Measurements from ENCODE around the gene SCGB1D4.

SCGB1D4 gene

DNA sequence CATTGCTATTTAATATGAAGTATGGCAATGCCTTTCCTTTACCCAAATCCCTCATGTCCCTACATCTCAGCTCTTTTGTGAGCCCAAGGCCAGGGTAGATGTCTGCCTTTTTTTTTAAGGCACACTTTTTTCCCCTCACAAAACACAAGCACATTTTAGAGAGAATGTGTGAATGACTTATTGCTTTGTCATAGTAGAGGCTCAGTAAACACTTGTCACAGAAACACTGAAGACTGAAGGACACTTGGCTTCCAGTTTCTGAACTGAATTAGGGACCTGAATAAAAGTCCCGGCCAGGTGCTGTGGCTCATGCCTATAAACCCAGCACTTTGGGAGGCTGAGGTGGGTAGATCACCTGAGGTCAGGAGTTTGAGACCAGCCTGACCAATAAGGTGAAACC, 31.8 kb downstream of the SCGB1D4 start:
- TF ChIP-seq POLR2AphosphoS5 (IDR thresholded peaks at IDR 0.05; ENCODE audit: low read depth): no peak
- TF ChIP-seq, protein P1, sequence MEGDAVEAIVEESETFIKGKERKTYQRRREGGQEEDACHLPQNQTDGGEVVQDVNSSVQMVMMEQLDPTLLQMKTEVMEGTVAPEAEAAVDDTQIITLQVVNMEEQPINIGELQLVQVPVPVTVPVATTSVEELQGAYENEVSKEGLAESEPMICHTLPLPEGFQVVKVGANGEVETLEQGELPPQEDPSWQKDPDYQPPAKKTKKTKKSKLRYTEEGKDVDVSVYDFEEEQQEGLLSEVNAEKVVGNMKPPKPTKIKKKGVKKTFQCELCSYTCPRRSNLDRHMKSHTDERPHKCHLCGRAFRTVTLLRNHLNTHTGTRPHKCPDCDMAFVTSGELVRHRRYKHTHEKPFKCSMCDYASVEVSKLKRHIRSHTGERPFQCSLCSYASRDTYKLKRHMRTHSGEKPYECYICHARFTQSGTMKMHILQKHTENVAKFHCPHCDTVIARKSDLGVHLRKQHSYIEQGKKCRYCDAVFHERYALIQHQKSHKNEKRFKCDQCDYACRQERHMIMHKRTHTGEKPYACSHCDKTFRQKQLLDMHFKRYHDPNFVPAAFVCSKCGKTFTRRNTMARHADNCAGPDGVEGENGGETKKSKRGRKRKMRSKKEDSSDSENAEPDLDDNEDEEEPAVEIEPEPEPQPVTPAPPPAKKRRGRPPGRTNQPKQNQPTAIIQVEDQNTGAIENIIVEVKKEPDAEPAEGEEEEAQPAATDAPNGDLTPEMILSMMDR (IDR thresholded peaks at IDR 0.05; ENCODE audit: insufficient read depth, low read length): no peak
- TF ChIP-seq, protein P2, sequence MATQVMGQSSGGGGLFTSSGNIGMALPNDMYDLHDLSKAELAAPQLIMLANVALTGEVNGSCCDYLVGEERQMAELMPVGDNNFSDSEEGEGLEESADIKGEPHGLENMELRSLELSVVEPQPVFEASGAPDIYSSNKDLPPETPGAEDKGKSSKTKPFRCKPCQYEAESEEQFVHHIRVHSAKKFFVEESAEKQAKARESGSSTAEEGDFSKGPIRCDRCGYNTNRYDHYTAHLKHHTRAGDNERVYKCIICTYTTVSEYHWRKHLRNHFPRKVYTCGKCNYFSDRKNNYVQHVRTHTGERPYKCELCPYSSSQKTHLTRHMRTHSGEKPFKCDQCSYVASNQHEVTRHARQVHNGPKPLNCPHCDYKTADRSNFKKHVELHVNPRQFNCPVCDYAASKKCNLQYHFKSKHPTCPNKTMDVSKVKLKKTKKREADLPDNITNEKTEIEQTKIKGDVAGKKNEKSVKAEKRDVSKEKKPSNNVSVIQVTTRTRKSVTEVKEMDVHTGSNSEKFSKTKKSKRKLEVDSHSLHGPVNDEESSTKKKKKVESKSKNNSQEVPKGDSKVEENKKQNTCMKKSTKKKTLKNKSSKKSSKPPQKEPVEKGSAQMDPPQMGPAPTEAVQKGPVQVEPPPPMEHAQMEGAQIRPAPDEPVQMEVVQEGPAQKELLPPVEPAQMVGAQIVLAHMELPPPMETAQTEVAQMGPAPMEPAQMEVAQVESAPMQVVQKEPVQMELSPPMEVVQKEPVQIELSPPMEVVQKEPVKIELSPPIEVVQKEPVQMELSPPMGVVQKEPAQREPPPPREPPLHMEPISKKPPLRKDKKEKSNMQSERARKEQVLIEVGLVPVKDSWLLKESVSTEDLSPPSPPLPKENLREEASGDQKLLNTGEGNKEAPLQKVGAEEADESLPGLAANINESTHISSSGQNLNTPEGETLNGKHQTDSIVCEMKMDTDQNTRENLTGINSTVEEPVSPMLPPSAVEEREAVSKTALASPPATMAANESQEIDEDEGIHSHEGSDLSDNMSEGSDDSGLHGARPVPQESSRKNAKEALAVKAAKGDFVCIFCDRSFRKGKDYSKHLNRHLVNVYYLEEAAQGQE (IDR thresholded peaks at IDR 0.05; ENCODE audit: insufficient replicate concordance, low read depth): no peak
- no peak for TF ChIP-seq GABPA (IDR thresholded peaks at IDR 0.05; ENCODE audit: low read depth)
- TF ChIP-seq SPI1 (IDR thresholded peaks at IDR 0.05; ENCODE audit: borderline replicate concordance, low read depth): no peak

DNA sequence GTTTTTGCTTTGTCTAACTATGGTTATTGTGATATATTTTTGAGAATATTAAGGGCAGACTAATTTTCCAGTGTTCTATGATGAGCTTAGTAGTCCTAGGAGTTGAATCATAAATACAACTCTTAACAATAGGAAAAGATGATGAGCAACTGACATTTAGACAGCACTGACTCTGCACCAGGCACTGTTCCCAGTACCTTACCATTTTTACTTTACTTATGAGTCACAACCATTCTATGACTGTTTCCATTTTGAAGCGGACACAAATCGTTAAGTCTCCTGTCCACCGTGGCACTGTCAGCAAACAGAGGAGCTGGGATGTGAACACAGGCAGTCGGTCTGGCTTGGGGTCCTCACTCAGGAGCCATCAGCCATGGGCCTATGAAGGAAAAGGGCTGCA, 32.3 kb downstream of the SCGB1D4 start:
- DNase-seq (ENCODE audit: low read depth in 1 of 2, low spot score in 1 of 2): no peak

More for the DNA sequence above, 31.8 kb downstream of the SCGB1D4 start:
- no peak overlapping the region for H3K4me3 ChIP-seq (replicated peaks; ENCODE audit: insufficient read depth, low read length)
- no peak overlapping the region for H3K27ac ChIP-seq (replicated peaks)
- peaks cover 8% of the 10 kb centered on the region for H3K27me3 ChIP-seq (ENCODE audit: insufficient read depth, poor library complexity, severe bottlenecking)
- DNase-seq (ENCODE audit: low read depth in 1 of 2, low spot score in 1 of 2): no peak

DNA sequence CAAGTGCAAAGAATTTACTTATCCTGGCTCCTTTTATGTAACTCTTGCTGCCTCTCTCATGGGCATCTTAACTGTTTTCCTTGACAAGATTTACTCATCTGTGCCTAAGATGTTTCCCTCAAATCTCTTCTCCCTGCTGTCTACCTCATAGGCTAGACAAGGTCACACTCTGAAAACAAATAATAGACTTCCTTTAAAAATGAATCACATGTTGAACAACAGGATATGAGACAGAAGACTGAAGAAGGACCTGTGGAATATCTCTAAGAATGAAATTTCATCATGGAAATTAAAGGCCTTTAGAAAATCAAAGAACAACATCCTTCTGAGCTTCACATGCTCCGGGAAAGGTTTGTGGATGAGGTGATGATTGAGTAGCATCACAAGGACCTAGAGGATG, 34.9 kb downstream of the SCGB1D4 start:
- Histone ChIP-seq H3K27ac (replicated peaks) (no peak overlapping the region), H3K4me3 (replicated peaks; ENCODE audit: insufficient read depth, low read length) (no peak overlapping the region), H3K27me3 (ENCODE audit: insufficient read depth, poor library complexity, severe bottlenecking) (peaks cover 5% of the 10 kb centered on the region)
- TF ChIP-seq POLR2AphosphoS5 (IDR thresholded peaks at IDR 0.05; ENCODE audit: low read depth): no peak
- TF ChIP-seq, protein P2 (IDR thresholded peaks at IDR 0.05; ENCODE audit: insufficient replicate concordance, low read depth): no peak
- no peak for TF ChIP-seq GABPA (IDR thresholded peaks at IDR 0.05; ENCODE audit: low read depth)
- TF ChIP-seq, protein P1 (IDR thresholded peaks at IDR 0.05; ENCODE audit: insufficient read depth, low read length): no peak
- no peak for TF ChIP-seq SPI1 (IDR thresholded peaks at IDR 0.05; ENCODE audit: borderline replicate concordance, low read depth)
- DNase-seq (ENCODE audit: low read depth in 1 of 2, low spot score in 1 of 2): no peak

More for the DNA sequence above, 32.3 kb downstream of the SCGB1D4 start:
- H3K27me3 ChIP-seq (ENCODE audit: insufficient read depth, poor library complexity, severe bottlenecking): peaks cover 8% of the 10 kb centered on the region
- TF ChIP-seq GABPA (IDR thresholded peaks at IDR 0.05; ENCODE audit: low read depth): no peak
- no peak for TF ChIP-seq POLR2AphosphoS5 (IDR thresholded peaks at IDR 0.05; ENCODE audit: low read depth)
- TF ChIP-seq, protein P2 (IDR thresholded peaks at IDR 0.05; ENCODE audit: insufficient replicate concordance, low read depth): no peak
- TF ChIP-seq, protein P1 (IDR thresholded peaks at IDR 0.05; ENCODE audit: insufficient read depth, low read length): no peak
- TF ChIP-seq SPI1 (IDR thresholded peaks at IDR 0.05; ENCODE audit: borderline replicate concordance, low read depth): no peak
- no peak overlapping the region for H3K27ac ChIP-seq (replicated peaks)
- H3K4me3 ChIP-seq (replicated peaks; ENCODE audit: insufficient read depth, low read length): no peak overlapping the region
